ENCODE data around the gene TKTL1.
A peak's percentile ranks its signal among the peaks of the same experiment; 100 is the strongest.
"Not testable (repeated sequence)": the region's sequence is repeated elsewhere in the genome, so short reads cannot be mapped to it uniquely, and the experiment has no call there.

Gene TKTL1

DNA sequence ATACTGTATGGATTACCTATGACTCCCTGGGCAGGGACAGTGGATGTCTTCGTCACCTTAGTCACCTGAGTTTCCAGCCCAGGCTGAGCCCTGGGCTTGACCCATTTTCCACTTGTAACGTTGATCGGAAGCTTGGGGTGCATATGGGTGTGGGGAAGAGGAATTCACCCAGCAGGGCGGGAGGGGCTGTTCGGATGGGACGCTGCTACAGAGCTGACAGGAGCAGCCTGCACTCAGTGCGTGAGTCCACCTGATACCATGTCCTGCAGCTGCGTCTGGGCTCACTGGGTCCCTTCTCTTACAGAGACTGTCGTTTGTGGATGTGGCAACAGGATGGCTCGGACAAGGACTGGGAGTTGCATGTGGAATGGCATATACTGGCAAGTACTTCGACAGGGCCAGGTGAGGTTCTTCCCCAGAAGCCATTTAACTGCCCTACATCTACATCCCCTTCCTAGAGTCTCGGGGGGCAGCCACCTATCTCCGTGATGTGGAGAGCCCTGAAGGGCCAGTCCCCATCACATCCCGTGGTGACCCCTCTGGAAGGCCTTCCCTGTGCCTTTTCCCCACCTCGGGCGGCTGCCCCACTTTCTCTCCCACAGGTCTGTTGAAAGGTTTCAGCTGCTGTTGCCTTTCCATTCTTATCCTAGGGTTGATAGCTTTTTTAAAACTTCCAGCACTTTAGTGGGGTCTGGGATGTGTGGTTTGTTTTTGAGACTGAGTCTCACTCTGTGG lies 13.6 kb downstream of the TKTL1 start:
- no peak for DNase-seq

DNA sequence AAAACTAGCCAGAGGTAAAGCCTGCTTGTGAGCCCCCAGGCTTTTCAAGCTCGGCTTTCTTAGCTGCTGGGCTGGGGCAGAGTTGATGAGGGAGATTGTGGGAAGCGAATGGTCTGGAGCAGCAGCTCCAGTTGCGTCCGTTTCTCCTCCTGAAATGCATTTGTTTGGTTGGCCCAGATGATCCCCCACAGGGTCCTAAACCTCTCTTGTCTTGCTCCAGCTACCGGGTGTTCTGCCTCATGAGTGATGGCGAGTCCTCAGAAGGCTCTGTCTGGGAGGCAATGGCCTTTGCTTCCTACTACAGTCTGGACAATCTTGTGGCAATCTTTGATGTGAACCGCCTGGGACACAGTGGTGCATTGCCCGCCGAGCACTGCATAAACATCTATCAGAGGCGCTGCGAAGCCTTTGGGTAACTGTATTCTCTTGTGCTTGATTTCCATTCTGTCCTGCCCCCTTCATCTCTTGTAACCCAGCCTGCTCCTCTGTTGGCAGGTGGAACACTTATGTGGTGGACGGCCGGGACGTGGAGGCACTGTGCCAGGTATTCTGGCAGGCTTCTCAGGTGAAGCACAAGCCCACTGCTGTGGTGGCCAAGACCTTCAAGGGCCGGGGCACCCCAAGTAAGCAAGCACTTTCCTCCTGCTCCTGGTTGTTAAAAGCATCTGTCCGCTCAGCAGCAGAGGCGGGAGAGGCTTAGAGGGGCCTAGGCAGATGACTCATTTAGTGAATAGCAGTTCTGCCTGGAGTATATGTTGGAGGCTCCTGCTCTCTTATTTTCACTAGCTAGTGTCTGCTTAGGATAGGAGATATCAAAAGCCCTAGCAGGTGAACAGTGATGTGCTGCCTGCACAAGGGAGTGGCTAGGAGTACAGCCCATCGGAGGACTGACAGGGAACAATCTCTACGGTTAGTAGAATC lies 15.3 kb downstream of the TKTL1 start:
- DNase-seq = no peak

GRCh38 chrX:154312116-154312515 lies 16.5 kb downstream of the TKTL1 start:
- no peak for DNase-seq

DNA sequence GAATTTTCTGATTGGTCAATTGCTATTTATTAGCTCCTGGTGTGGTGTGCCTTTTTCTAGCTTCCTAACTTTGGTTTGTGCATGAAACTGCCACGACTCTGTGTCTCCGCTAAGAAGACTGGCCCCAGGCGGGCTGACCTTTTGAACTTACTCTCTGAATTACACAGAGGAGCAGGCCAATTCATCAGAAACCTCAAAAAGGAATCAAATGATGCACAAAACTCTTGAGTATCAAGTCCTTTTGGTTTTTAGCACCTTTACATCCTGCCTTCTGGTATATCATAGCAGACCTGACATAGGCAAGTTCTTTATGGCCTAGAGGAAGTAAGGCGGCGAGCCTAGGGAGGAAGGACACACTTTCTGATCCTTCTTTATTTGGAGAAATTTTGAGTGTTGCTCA lies 17.6 kb downstream of the TKTL1 start:
- DNase-seq = peak; percentile 24

DNA sequence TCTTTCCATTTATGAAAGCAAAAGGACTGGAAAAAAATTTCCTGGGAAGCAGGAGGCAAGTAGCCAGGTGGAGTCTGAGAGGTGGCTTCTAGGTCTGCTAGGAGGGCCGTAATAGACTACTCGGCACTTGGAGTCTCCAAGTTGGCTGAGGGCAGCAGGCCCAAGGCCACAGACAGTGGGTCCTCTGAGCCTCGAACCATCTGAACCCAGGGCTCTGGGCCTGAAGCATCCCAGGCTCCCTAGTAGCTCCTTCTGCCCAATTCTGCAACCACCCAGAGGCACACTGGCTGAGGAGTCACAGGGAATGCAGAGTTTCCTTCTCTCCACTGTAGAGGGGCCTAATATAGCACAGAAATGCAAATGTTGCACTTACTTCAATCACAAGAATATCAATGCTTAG lies 19.8 kb downstream of the TKTL1 start:
- no peak for DNase-seq

- DNase-seq = peak; percentile 19
Measured at GRCh38 chrX:154317391-154317995, 21.9 kb downstream of the TKTL1 start.

DNA sequence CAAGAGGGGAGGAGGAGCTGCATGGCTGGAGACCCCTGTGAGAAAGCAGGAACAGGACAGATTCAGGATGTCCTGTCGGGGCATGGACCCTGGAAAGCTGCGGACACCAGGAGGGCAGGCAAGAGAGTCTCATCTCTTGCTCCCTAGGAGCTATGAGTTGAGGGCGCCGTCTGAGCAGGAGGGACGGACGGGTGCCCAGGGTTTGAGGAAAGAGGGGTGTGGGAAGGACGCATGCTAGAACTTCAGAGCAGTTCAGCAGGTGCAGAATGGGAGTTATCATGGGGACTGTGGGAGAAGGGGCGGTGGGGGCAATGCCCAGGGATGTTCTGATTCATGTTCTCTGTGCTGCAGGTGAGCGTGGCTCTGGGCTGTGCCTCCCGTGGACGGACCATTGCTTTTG lies 24.8 kb downstream of the TKTL1 start:
- DNase-seq = no peak

- DNase-seq = no peak
Measured at GRCh38 chrX:154321152-154321551, 25.6 kb downstream of the TKTL1 start.

DNA sequence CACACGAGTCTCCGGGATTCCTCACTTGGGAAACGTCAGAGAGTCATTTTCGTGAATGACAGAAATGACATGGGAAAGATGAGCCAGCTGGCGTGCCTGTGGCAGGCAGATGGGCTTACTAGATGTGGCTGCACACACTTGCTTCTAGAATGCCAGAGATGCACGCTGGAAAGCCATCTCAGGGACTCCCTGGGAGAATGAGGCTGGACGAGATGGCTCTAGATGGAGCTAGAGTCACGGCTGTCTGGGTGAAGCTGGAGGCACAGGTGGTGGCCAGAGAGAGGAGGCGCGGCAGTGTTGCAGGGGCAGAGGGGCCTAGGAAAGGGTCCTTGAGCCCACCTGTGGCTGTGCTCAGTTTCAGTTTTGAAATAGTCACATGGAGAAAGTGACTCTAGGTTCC lies 26.0 kb downstream of the TKTL1 start:
- no peak for DNase-seq

- no peak for DNase-seq
Measured at GRCh38 chrX:154322890-154323289, 27.3 kb downstream of the TKTL1 start.

DNA sequence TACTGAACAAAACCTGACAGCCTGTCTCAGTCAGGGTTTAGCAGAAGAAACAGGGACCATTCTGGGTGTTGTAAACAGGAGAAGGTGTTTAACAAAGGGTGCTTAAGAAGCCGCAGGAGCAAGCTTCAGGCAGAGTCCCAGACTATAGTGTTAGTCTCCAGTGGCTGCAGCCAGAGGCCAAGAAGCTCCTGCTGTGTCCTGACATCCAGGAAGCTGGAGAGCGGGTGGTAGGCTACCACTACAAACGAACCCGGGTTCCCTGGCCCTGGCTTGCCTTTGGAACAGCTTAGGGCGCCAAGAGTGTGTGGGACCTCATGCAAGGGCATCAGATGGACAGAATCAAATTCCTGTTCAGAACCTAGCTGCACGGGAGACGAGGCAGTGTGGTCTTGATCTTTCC lies 27.9 kb downstream of the TKTL1 start:
- no peak for DNase-seq

DNA sequence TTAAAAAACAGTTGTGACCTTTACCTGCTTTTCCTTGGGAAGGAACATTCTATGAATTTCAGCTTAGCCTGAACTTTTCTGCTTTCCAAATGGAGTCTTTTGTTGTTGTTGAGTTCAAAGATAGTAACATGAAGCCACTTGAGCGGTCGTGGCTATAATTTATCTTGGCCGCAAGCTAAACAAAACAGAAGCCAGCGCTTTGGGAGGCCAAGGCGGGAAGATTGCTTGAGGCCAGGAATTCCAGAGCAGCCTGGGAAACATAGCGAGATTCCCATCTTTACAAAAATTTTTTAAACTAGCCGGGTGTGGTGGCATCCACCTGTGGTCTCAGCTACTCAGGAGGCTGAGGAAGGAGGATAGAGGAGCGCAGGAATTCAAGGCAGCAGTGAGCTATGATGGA lies 29.9 kb downstream of the TKTL1 start:
- no peak for DNase-seq

- peak; percentile 54 for DNase-seq
Measured at GRCh38 chrX:154327038-154327820, 31.6 kb downstream of the TKTL1 start.

DNA sequence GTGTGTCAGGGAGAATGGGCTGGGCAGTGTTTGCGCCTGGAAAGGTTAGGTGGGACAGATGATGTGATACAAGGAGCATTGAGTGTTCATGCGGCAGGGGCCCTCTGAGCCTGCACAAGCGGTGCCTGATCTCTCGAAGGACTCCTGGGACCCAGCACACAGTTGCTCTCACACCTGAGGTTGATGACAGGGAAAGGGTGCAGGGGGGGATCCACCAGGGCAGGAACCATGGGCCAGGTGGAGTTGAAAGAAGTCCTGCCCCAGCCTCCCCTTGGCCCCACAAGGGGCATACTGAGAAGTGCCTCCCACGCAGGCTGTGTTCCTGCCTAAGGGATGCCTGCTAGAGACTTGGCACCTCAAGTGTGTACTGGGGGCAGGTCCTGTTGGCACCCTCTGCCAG lies 33.1 kb downstream of the TKTL1 start:
- no peak for DNase-seq

DNA sequence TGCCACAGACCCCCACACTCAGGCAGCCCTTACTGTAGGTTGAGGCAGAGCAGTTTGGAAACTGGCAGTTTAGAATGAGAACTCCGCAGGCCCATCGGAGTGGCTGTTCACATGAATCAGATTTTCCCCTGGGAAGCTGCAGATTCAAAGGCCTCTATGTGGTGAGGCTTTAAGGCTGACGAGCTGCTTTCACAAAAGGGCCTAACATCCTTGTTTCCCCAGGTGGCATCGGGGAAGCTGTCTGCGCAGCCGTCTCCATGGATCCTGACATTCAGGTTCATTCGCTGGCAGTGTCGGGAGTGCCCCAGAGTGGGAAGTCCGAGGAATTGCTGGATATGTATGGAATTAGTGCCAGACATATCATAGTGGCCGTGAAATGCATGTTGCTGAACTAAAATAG lies 33.7 kb downstream of the TKTL1 start:
- DNase-seq = no peak

DNA sequence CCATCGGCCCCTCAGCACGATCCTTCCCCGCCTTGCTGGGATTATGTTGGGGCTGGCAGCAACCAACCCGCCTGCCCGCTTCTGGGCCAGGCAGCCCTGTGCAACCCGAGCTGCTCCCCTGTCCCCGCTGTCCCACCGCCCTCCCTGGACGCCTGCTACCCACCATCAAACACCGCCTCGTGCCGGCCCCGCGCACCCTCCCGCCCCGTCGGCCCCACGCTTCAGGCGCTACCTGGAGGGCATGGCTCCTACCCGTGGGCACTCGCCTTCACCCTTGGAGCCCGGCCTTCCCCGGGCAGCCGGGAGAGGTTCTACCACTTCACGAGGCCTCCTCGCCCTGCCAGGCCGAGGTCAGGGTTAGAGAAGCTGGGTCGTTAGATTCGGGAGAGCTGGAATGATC lies 37.0 kb downstream of the TKTL1 start:
- DNase-seq = no peak

GRCh38 chrX:154333116-154333515 lies 37.5 kb downstream of the TKTL1 start:
- no peak for DNase-seq

GRCh38 chrX:154333837-154334271 lies 38.3 kb downstream of the TKTL1 start:
- DNase-seq = no peak

DNA sequence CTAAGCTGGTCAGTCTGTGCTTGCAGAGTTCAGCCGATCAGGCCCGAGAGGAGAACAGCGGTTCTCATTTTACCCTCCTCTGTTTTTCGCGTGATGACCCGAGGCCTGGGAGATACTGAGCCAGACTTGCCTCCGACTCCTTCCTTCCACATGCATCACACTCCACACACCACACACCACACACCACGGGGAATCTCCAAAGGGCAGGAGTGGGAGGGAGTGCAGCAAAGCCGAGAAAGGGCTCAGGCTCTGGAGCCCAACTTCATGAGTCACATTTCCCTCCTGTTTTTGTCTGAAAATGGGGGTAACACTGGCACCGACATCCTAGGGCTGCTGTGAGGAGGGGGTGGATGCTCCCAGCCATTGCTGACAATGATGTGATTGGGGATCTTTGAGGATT lies 38.9 kb downstream of the TKTL1 start:
- no peak for DNase-seq

DNA sequence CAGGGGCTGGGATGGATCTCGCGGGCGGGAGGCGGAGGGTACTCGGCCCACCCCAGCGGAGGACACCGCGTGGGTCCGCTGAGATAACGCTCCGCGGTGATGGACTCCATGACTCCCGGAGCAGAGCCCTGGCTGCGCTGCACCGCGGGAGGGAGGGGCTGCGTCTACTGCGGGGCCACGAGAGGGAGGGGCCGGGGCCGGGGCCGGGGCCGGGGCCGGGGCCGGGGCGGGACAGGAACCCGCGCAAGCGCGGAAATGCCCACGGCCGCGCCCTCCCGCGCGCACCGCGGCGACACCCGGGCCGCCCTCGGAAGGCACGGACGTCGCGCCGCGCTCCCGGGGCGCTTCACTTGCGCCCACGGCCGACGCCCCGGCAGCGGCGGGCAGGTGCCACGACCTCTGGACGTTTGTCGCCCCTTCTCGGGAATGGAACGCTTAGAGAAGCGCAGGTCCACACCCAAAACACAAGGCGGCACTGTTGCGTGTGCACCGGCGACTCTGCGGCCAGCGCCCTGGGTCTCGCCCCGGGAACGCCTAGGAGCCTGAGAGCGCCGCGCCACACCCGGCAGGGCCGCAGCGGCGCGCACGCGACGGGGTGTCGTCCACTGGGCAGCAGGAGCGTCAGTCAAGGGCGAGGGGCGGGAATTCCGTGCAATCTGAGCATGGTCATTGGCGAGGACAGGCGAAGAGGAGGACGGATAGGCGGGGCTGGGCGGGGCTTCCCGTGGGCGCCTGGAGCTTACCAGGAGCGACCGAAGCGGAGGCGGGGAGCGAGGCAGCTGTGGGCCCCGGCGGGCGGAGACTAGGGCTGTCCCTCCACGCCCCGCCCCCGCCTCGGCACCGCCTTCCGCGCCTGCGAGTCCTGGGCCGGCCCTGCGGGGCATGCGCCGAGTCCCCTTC lies 46.1 kb downstream of the TKTL1 start:
- not testable (repeated sequence) for DNase-seq

DNA sequence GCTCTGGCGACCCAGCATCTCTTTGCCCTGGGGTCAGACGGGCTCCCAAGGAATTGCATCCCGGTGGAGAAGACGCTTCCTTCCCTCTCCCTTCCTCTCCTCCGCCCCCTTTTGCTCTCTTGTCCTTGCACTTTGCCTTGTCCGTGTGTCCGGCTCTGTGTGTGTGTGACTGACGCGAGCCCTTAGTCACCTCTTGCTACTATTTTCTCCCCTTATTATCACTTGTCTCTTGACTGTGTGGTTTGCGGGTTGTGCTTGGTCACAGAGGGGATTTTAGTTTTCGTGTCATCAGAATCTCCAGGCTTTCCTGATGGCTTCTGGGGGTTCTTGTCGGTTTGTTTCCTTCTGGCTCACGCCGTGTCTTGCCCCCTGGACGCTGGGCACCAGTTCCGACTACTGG lies 47.5 kb downstream of the TKTL1 start:
- not testable (repeated sequence) for DNase-seq

DNA sequence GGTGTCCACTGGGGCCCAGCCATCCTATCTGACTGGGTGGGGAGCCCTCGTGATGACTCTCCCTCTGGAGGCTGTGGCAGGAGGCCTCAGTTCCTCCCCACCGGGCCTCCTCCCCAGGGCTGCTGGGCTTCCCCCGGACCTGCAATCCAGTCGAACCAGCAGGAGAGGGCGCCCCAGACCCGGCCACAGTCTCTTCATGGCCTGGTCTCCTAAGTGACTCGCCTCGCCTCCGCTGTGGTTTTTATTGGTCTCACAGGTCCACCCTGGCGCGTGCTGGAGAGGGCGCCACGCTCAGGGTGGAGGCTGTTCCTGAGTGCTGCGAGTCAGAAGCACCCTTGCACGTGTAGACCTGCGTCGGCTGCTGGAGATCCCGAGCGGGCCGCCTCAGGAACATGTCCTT lies 48.0 kb downstream of the TKTL1 start:
- not testable (repeated sequence) for DNase-seq

Data from CD4-positive, alpha-beta T cell treated with Interleukin-10 for 1 hour (primary cell).